NCI-H2029 (cell line): ENCODE data around the gene PDPN.

Experiments
- DNase-seq: peaks from one replicate; lab custom pipeline; 2025; lab: John Stamatoyannopoulos, UW

PDPN gene

GRCh38 chr1:13577846-13578245, 5.8 kb upstream of the PDPN start:
- no peak for DNase-seq

DNA sequence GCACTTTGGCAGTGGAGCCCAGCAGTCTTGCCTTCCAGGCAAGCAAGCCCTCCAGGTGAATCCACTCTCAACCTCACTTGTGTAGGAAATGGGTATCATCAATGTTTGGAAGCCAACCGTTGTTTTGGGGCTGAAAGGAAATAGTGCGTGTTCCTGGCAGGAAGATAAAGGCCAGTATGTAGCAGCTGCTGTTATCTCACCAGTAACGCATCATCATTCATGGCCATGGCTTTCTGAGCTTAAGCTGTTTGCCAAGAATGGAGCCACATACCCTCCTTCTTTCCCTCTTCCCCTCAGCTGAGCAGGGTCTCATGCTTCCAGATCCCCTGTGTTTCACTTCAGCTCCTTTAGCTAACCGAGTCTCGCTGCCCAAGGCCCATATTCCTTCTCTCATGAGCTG, 2.2 kb upstream of the PDPN start:
- no peak for DNase-seq

- no peak for DNase-seq
These were observed 754 bp upstream of the PDPN start for GRCh38 chr1:13582713-13583443.

DNA sequence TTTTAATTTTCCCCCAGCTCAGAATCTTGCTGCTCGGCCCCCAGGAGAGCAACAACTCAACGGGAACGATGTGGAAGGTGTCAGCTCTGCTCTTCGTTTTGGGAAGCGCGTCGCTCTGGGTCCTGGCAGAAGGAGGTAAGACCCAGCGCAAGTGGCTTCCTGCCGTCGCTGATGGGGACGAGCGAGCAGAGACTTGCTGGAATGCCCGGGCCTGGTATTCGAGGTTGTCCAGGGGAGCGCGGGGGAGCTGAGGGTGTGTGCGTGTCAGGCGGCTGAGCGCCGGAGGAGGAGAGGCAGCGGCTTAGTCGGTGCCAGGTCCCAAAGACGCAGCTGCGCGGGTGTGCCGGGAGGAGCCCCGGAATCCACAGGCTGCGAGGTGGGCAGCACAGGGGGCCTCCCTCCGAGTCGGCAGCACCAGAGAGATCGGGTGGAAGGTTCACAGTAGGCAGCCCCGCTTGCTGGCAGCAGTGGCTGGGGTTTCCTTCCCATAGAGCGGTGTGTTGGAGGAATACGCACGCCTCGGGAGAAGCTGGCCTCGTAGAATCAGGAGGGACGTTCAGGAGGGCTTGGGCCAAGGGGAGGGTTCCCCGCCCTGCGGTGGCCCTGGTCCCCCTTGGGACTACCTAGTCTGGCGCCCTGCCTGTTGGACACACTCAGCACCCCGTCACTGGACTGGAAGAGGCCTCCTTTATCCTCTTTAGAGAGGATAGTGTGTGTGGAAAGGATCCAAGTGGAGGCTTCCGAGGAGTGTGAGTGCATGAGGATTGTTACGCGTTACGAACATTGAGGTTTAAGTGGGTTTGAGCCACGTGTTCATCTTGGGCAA, 547 bp downstream of the PDPN start:
- no peak for DNase-seq

- no peak for DNase-seq
These were observed 1.4 kb downstream of the PDPN start for GRCh38 chr1:13584876-13585611.

- DNase-seq = no peak
These were observed 2.0 kb downstream of the PDPN start for GRCh38 chr1:13585612-13585991.

DNA sequence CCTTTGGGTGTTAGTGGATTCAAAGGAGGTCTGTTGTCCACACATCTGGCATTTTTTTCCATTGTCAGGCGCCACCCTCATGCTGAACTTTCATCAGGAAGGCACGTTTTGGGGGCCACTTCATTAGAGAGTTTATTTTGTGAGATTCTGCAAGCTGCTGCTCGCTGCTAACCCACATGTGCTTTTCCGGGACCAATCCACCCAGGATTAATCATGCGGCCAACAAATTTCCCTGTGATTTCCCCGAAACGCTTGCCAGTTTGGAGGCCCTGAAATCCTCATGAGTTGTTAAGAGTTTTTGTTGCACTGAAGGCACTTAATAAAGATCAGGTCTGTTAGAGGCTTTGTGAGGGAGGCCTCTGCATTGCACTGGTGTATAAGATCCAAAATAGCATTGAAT, 2.4 kb downstream of the PDPN start:
- no peak for DNase-seq

DNA sequence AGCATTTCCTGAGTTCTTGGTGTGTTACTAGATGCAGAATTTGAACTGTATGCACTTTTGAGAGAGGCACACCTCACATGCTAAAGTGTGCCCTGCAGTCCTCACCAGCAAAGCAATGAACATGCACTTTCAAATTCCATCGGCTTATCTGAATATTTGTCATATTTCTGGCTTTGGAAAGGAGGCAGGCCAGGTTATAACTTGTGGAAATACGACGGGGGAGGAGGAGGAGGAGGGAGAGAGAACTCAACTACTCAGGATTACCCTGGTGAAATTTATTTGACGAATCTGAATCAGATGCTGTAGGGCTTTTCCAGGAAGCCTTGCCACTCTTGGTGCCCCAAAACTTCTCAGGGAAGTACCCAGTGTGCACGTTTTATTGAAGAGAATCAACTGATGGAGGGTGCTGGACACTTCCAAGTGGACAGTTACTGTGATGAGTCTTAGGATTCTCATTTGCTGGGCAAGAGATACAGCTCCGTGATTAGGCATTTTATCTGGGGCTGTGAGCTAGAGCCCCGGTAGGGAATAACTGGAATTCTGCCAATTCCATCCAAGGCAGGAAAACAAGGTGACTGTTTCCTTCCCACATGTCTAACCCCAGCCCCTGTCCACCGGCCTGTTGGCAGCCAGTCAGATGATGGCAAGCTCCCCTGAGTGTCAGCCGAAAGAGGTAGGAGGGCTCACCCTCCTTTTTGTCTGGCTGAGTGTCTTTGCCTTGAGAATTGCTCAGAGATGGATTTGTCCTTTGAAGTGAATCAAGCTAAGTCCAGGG, 3.8 kb downstream of the PDPN start:
- DNase-seq = no peak

DNA sequence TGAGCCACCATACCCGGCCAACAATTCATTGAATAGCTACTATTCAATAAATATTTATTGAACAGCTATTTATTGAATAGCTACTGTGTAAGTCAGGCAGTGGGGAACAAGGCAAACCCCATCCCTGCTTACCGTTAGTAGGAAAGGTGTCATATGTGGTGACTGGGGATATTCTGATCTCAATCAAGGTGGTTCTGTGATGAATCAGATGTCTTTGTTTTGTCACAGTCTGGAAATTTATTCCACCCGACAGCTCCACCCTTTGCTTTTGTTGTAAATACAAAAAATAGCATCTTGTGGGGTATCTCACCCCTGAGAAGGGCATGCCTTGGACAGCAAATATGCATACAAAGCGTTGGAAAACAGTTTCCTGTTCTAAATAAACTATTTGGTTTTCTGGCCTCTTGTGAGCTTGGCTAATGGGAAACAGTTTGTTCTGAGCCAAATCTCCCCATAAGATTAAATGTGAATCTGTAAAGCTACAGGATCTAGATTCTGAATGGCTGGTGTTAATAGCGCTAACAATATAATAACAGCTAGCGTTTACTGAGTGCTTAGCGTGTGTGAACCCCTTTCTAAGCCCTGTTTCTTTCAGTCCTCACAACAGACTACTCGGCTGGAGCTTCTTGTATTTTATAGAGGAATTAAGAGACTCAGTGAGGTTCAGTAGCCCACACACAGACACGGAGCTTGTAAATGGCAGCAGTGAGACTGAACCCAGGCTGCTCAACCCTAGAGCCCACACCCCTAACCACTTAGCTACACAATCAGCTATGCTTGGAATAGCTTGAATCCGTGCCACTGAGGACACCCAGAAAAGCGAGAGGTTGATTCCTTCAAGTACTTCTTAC, 5.5 kb downstream of the PDPN start:
- DNase-seq = no peak

DNA sequence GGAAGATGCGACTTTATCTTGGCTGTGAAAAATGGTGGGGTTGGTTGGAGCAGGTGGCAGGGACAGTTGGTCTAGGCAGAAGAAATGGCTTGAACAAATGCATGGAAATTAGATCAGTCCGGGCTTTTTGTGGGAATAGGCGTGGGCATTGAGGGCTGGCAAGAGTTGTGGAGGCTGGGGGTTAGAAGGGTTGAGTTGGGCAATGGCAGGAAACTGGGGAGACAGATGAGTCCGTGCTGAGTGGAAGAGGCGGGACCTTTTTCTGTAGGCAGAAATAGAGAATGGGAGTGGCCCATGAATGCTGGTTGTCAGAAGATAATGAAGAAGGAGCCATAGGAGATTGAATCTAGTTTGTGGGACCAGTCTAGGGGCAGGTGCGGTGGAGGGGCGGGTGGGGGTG, 6.9 kb downstream of the PDPN start:
- no peak for DNase-seq

DNA sequence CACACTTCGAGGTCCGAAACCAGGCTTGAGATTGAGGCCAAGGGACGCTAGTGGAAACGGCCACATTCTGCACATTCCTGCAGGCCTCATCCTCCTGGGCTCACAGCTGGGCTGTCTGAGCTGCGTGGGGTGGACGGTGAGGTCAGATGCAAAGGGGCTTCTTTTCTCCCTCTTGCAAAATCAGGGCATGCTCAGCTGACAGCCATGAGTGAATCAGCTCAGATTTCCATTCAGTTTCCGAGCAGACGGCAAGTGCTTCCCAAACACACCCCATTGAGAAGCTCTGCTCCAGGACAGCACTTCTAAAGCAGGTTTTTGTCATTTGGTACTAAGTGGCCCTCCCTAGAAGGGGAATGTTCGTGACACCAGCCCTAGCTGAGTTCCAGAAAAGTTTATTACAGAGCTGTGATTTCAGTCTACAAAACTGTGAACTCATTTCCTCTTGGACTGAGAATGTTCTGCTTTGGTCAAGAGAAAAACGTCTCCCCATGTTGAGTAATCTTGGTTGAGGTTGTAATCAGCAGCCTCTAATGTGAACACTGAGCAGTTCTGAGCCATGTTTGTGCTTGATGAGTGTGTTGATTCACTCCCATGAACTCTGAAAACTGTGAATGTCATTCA, 10.0 kb downstream of the PDPN start:
- no peak for DNase-seq

DNA sequence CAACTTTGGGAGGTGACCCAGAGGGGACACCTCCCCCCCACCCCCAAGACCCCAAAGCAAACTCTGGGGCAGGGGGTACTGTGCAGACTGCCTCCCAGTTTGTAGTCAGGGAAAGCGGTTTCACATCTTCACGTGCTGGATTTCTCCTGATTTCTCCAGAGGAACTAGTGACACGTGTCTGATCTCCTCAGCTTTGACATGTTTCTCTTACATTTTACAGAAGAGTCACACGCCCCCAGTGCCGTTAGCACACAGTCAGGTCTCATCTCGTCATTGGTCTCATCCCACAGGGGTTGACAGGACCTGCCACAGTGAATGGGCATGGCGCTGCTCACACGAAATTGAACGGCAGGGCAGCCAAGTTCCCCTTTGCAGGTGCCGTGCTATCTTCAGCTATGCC, 11.8 kb downstream of the PDPN start:
- DNase-seq = no peak

- DNase-seq = no peak
These were observed 13.5 kb downstream of the PDPN start for GRCh38 chr1:13597166-13597565.

DNA sequence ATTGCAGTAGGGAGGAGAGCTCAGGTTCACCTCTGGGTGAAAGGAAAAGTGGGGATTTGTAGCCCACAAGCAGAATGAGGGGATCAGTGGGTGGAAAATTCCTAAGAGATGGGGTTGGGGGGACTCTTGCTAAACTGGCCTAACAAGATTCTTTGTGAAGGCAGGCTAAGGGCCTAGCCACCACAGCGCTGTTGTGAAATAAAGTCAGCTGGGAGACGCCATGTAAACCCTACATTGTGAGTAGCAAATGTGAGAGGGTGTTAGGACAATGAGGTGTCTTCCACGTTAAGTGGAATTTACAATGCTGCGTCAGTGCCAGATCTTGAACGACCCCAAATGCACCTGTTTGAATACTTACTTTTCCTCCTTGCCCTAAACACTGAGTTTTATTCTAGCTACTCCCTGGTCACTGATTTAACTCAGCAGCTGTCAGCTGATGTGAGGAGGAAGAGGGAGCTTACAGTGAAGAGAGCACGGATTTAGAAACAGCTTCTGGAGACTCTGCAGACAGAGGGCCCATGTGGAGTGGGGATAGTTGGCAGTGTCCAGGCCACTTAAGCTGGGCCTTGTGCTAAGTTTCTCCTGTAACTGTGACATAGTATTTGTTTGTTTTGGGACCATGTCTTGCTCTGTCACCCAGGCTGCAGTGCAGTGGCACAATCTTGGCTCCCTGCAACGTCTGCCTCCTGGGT, 17.3 kb downstream of the PDPN start:
- DNase-seq = peak; percentile 33

- DNase-seq = no peak
These were observed 20.5 kb downstream of the PDPN start for GRCh38 chr1:13604176-13604575.

DNA sequence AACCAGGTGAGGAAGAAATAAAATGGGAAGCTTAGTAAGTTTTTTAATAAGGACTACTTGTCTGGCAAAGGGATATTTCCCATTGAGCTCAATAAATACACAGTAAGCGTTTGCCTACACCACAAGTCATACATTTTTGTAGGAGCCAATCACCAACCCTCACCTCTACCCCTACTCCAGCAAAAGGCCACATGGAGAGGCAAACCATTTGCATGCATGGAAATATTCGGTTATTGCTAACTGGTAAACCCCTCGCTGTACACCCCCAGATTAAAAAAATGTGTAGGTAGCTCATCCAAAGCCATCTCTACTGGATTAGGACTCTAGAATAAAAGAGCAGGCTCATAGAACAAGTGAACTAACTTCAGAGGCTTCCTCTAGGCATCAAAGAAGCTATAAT, 21.1 kb downstream of the PDPN start:
- no peak for DNase-seq

DNA sequence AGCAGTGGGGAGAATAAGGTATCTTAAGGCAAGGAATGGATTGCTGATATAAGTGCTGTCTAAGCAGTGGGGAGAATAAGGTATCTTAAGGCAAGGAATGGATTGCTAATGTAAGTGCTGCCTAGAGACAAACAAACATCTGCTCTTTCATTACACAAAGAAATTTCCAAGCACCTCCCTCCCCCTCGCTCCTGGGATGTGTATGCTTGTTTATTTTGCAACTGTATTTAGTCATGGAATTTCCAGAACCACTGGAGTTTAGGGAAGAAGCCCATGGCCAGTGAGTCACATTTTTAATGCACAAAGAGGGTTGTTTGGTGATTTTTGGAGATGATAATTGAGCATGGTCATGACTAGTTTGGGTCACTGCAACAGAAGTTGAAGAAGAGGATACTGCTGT, 21.5 kb downstream of the PDPN start:
- no peak for DNase-seq

GRCh38 chr1:13607002-13607401, 23.4 kb downstream of the PDPN start:
- no peak for DNase-seq

DNA sequence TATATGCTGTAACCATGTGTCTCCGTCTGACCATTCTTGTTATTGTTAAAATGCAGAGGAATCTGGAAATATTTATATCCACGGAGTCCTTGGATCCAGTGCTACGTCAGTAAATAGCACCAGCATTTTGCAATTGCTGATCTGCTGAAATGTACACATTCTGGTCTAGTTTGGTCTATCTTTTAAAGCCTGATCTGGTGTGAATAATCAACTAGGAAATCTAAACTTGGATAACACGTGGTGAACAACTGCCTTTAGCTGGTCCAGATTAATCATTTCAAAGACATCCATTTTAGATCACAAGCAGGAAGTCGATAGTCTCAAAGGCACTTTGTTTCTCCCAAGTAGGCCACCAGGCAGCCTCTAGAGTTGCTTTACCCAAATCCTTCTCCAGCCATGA, 32.6 kb downstream of the PDPN start:
- DNase-seq = no peak

- DNase-seq = no peak
These were observed 33.5 kb downstream of the PDPN start for GRCh38 chr1:13617108-13617507.
